Measurements from ENCODE around the gene TAPBP. TPM values are rescaled to one million over a fixed set of nuclear protein-coding genes. Genes with fewer than 3 reads are reported as not detected.
A peak's percentile ranks its signal among the peaks of the same experiment; 100 is the strongest.

Gene TAPBP
- total RNA-seq, 1 donor from 2014 or later = 265 TPM

DNA sequence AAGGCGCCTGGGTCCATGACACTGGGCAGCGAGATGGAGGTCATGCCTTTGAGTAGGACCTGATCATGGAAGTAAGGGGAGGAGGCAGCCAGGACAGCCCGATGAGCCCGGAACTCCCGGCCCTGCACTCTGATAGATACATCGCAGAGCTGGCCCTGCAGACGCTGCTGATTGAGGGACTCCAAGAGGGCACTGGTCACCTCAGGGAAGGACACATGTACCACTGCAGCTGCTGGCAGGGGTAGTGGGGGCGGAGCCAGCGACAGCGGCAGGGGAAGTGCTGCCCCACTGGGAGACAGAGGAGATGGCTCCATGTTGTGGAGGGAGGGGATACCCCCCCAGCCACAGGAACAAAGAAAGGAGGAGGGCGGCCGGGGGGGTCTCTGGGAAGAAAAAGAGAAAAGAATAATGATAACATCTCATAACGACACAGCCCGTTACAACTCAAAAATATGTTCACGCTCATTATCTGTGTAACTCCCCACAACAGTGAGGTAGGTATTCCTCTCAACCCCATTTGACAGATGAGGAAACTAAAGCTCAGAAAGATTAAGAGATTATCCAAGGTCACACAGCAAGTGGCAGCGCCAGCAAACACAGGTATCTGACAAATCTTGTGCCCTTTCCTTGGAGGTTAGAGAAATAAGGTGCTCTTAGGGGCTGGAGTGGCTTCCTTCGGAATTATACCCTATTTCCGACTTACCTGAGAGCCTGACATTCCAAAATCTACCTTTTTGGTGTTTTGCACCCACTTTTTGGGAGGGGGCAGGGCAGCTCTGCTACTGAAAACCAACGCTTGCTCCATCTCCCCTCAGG is 2.9 kb upstream of the TAPBP start:
- no peak for DNase-seq (ENCODE audit: low spot score)
- intact Hi-C loops (cut with micrococcal nuclease) = loop anchor here (1.0 kb wide), 1 partner anchor 28 kb away; the partner anchor contains the start of genes PFDN6 and WDR46
- Mint-ChIP-seq H3K36me3 (ENCODE audit: low read depth) (peaks cover 54% of the 10 kb centered on the region), H3K4me3 (peak overlapping the region; percentile 77), H3K9me3 (no peaks in the 10 kb centered on the region), H3K4me1 (ENCODE audit: low read depth) (peaks cover 74% of the 10 kb centered on the region), H3K27ac (peak overlapping the region; percentile 71), H3K27me3 (ENCODE audit: insufficient read depth) (no peaks in the 10 kb centered on the region)

DNA sequence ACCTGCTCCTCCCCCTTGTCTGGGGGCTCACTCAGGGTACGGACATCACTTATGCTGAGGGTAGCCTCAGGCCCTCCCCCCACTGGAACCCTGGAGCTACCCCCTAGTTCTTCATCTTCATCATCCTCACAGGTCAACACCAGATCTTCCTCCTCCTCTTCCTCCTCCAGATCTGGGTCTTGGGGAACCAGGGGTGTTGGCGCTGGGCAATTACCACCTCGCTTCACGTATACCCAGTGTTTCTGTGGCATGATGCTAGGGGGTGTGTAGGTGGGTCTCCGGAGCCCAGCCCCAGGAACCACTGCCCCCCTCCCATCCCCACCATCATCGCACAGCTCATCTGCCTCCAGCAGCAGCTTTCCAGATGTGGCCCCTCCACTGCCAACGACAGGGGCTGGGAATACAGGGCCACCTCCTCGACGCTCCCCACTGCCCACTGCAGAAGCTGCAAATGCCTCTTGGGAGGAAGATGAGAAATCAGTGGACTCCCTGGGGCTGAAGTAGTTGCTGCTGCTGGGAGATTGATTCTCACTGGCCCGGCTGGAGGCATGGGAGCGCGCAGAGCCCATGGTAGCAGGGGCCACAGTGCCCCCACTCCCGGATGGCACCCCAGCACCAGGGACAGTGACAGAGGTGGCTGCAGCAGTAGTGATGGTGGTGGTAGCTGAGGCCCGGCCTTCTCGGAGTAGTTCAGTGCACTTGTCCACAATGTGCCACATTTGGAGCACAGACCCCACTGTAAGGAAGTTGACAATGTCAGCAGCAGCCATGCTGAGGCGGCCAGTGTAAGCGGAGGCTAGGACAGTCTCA is 2.1 kb upstream of the TAPBP start:
- DNase-seq (ENCODE audit: low spot score) = no peak
- intact Hi-C loops (cut with micrococcal nuclease) = loop anchor here (2.0 kb wide), 1 partner anchor 255 kb away; no protein-coding TSS in a partner anchor
- Mint-ChIP-seq H3K4me1 (ENCODE audit: low read depth) (peaks cover 70% of the 10 kb centered on the region), H3K27ac (peak overlapping the region; percentile 99), H3K27me3 (ENCODE audit: insufficient read depth) (no peaks in the 10 kb centered on the region), H3K36me3 (ENCODE audit: low read depth) (peaks cover 54% of the 10 kb centered on the region), H3K9me3 (no peaks in the 10 kb centered on the region), H3K4me3 (peak overlapping the region; percentile 77)

DNA sequence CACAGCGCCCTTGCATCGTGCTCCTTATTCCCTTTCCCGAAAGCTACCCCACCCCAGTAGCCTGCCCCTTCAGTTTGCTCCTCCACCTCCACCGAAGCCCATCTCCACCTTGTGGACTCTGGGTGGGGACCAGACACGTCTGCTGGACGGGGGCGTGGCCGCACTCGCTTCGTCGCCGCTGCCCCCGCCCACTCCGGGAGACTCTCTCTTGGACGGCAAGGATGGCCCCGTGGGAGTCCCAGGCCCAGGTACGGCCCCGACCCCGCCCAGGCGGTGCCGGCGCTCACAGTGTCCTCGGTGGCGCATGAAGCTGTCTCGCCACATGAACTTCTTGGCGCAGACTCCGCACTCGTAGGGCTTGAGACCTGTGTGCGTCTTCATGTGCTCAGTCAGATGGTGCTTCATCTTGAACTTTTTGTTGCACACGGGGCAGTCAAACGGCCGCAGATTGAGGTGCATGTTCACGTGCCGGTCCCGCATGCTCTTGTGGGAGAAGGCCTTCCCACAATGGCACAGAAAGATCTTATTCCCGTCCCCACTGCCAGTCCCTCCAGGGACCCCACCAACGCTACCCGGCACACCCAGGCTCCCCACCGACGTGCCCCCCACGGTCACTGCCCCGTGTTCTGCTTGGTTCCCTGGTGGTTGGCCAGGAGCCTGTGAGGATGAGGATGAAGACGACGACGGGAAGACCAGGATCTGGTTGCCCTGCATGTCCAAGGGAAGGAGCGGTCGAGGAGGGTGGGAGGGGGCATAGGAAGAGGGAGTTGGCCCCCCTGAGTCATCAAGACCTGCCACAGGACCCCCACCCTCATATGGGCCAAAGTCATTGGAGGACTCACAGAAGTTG is 1.3 kb upstream of the TAPBP start:
- H3K27ac Mint-ChIP-seq = peak overlapping the region; percentile 99
- intact Hi-C loops (cut with micrococcal nuclease) = loop anchor here (1.0 to 5.0 kb wide), 9 partner anchors 8 to 473 kb away; partner anchors contain the start of genes B3GALT4, CUTA, ITPR3 and KIFC1
- no peak for DNase-seq (ENCODE audit: low spot score)
- H3K27me3 Mint-ChIP-seq (ENCODE audit: insufficient read depth) = no peaks in the 10 kb centered on the region
- H3K9me3 Mint-ChIP-seq = no peaks in the 10 kb centered on the region
- H3K4me1 Mint-ChIP-seq (ENCODE audit: low read depth) = peaks cover 67% of the 10 kb centered on the region
- peak overlapping the region; percentile 97 for H3K4me3 Mint-ChIP-seq
- H3K36me3 Mint-ChIP-seq (ENCODE audit: low read depth) = peaks cover 52% of the 10 kb centered on the region

DNA sequence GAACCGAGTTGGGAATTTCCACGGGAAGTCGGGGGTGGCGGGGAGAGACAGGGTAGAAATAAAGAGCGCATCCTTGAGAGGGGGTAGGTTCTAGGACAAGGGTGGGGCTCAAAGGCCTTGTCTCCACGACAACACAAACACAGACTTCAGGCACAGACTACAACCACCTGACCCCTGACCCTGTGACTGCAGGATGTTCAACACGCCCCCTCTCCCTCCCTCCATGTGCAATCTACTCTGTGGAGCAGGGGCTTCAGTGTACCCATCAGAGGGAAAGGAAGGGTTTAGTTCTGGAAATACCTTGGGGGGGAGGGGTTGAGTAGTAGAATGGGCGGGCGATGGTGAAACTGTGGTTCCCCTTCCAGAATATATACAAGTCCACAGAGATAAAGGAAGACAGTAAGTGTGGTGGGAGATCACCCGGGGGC is 651 bp upstream of the TAPBP start:
- H3K27me3 Mint-ChIP-seq (ENCODE audit: insufficient read depth) = no peaks in the 10 kb centered on the region
- peaks cover 46% of the 10 kb centered on the region for H3K36me3 Mint-ChIP-seq (ENCODE audit: low read depth)
- intact Hi-C loops (cut with micrococcal nuclease) = loop anchor here (1.0 to 5.0 kb wide), 9 partner anchors 9 to 472 kb away; partner anchors contain the start of genes B3GALT4, CUTA, ITPR3 and KIFC1
- no peaks in the 10 kb centered on the region for H3K9me3 Mint-ChIP-seq
- peak overlapping the region; percentile 99 for H3K27ac Mint-ChIP-seq
- peak; percentile 67 for DNase-seq (ENCODE audit: low spot score)
- H3K4me1 Mint-ChIP-seq (ENCODE audit: low read depth) = peaks cover 61% of the 10 kb centered on the region
- peak overlapping the region; percentile 97 for H3K4me3 Mint-ChIP-seq

DNA sequence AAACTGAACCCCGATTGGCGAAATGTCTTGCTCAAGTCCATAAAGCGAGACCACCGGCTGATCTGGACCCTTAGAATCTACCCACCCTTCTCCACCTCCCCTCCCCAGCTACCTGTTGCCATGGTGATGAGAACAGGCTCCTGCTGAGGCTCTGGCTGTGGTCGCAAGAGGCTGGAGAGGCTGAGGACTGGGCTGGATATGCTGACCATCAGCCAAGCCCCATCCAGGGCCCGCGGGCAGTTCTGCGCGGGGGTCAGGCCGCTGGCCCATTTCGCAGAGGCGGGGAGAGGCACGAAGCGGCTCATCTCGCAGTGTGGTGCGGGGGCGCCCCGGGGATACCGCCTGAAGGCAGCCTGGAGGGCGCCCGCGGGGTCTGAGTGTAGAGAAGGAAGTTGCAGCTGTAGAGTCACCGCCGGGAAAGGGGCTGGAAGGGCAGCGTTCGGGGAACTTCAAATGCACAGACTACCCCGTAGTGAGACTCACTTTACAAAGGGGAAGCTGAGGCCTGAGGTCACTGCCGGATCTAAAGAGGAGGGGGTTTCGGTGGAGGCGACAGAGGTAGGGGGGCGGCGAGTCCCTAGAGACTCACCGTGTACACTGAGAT is 671 bp downstream of the TAPBP start:
- H3K4me1 Mint-ChIP-seq (ENCODE audit: low read depth) = peaks cover 58% of the 10 kb centered on the region
- peak overlapping the region; percentile 97 for H3K4me3 Mint-ChIP-seq
- no peaks in the 10 kb centered on the region for H3K27me3 Mint-ChIP-seq (ENCODE audit: insufficient read depth)
- DNase-seq (ENCODE audit: low spot score) = no peak
- intact Hi-C loops (cut with micrococcal nuclease) = loop anchor here (2.0 to 5.0 kb wide), 3 partner anchors 64 to 471 kb away; partner anchors contain the start of genes ITPR3 and PSMB8
- no peaks in the 10 kb centered on the region for H3K9me3 Mint-ChIP-seq
- H3K27ac Mint-ChIP-seq = peak overlapping the region; percentile 99
- peaks cover 44% of the 10 kb centered on the region for H3K36me3 Mint-ChIP-seq (ENCODE audit: low read depth)

DNA sequence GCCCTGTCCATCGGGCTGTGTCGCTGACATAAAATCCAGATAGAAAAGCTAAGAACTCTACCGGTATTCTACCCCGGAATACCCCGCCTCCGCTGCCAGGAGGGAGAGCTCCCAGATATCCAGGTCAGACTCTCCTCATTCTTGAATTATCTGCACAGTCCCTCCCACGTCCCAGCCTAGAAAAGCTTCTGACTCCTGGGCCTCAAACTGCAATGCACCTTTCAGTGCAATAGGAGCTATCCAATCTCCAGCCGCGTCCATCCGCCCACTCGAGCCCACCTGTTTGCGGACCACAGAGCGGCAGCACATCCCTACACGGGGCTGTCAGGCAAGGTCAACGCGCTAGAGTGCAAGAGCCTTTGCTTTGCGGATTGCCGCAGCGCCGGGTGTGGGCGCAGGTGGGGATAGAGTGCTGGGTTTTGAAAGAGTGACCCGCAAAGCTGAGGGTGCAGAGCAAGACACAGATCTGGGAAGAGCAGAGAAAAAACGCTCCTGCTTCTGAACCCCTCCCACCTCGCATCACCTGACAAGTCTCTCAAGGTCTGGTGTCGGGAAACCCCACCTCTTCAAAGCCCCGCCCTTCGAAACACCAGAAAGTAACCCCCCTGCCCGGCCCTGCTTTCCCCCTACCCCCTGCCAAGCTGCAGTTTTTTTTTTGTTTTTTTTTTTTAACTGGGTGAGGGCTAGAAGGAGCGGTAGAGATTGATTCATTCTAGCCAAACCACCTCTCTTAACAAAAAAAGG is 1.3 kb downstream of the TAPBP start:
- H3K9me3 Mint-ChIP-seq = no peaks in the 10 kb centered on the region
- peak overlapping the region; percentile 99 for H3K27ac Mint-ChIP-seq
- intact Hi-C loops (cut with micrococcal nuclease) = loop anchor here (1.0 to 5.0 kb wide), 4 partner anchors 13 to 470 kb away; partner anchors contain the start of genes ITPR3 and PSMB8
- H3K4me3 Mint-ChIP-seq = peak overlapping the region; percentile 97
- peaks cover 60% of the 10 kb centered on the region for H3K4me1 Mint-ChIP-seq (ENCODE audit: low read depth)
- peaks cover 42% of the 10 kb centered on the region for H3K36me3 Mint-ChIP-seq (ENCODE audit: low read depth)
- no peaks in the 10 kb centered on the region for H3K27me3 Mint-ChIP-seq (ENCODE audit: insufficient read depth)
- peak; percentile 76 for DNase-seq (ENCODE audit: low spot score)

DNA sequence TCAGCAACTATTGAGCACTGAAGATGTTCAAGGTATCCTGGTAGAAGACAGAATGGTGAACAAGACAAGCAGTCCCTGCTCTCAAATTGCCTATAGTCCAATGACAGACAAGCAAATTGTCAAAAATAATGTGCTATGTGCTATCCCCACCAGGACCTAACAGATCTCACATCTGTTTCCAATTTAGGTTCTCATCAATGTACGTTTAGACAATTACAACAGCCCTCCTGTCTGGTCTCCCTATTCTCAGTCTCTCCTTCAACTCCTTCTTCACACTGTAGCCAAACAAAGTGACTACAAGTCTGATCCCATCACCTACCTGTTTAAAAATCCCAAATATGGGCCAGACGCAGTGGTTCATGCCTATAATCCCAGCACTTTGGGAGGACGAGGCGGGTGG is 7.5 kb downstream of the TAPBP start:
- Mint-ChIP-seq H3K27me3 (ENCODE audit: insufficient read depth) (no peaks in the 10 kb centered on the region), H3K4me1 (ENCODE audit: low read depth) (peaks cover 40% of the 10 kb centered on the region), H3K9me3 (no peaks in the 10 kb centered on the region), H3K36me3 (ENCODE audit: low read depth) (peaks cover 39% of the 10 kb centered on the region), H3K4me3 (no peak overlapping the region), H3K27ac (no peak overlapping the region)
- intact Hi-C loops (cut with micrococcal nuclease) = no loop called here
- no peak for DNase-seq (ENCODE audit: low spot score)

DNA sequence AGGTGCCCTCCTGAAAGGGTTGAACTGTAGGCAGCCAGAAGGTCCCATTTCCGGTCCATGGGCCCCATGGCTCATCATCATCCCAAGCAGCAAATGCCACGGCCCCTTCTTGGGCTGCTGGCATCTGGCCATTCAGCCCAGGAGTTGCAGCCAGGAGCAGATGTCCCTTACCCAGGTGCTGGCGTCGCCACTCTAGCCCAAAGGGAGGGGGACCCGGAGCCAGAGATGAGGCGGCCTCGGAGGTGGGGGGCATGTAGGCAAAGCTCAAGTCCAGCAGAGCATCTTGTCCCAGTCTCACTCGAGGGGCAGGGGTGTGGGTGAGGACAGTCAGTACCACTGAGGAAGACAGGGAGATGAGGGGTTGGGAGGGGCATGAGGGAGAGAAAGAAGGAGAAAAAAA is 8.8 kb downstream of the TAPBP start:
- Mint-ChIP-seq H3K9me3 (no peaks in the 10 kb centered on the region), H3K27ac (peak overlapping the region; percentile 34)

DNA sequence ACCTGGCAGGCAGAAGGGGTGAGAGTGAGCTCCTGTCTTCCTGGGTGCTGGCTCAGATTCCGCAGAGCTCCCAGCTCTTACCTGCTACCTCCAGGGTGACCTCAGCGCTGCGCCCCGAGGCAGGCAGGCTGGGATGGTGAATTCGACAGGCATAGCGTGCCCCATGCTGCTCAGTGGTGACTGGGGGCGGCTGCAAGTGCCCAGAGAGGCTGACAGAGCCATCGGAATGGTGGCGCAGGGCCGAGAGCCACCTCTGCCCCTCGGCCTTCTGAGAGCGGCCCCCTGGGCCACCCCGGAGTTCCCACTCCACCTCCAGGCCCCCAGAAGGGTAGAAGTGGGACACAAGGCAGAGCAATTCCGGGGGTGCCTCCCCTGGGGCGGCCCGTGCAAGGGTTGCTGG is 9.7 kb downstream of the TAPBP start:
- intact Hi-C loops (cut with micrococcal nuclease) = no loop called here
- Mint-ChIP-seq H3K4me1 (ENCODE audit: low read depth) (peaks cover 52% of the 10 kb centered on the region), H3K9me3 (no peaks in the 10 kb centered on the region), H3K27me3 (ENCODE audit: insufficient read depth) (no peaks in the 10 kb centered on the region), H3K4me3 (no peak overlapping the region), H3K36me3 (ENCODE audit: low read depth) (peaks cover 47% of the 10 kb centered on the region), H3K27ac (no peak overlapping the region)
- no peak for DNase-seq (ENCODE audit: low spot score)

More for the DNA sequence above, 8.8 kb downstream of the TAPBP start:
- DNase-seq (ENCODE audit: low spot score) = no peak
- Mint-ChIP-seq H3K36me3 (ENCODE audit: low read depth) (peaks cover 40% of the 10 kb centered on the region), H3K4me3 (no peak overlapping the region), H3K27me3 (ENCODE audit: insufficient read depth) (no peaks in the 10 kb centered on the region), H3K4me1 (ENCODE audit: low read depth) (peaks cover 44% of the 10 kb centered on the region)
- intact Hi-C loops (cut with micrococcal nuclease) = no loop called here

DNA sequence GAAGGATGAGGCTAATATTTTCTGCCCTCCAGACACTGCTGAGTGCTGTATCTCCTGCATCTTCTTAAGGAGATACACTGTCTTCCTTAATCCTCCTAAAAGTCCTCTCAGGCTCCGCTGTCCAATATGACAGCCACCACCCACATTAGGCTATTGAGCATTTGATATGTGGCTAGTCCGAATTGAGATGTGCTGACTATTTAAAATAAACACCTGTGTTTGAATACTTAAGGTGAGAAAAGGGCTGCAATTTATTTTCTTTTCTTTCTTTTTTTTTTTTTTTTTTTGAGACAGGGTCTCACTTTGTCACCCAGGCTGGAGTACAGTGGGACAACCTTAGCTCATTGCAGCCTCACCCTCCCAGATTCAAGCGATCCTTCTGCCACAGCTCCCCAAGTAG is 12.0 kb downstream of the TAPBP start:
- H3K9me3 Mint-ChIP-seq = no peaks in the 10 kb centered on the region
- intact Hi-C loops (cut with micrococcal nuclease) = no loop called here
- H3K36me3 Mint-ChIP-seq (ENCODE audit: low read depth) = peaks cover 38% of the 10 kb centered on the region
- no peak for DNase-seq (ENCODE audit: low spot score)
- no peak overlapping the region for H3K4me3 Mint-ChIP-seq
- H3K4me1 Mint-ChIP-seq (ENCODE audit: low read depth) = peaks cover 53% of the 10 kb centered on the region
- H3K27me3 Mint-ChIP-seq (ENCODE audit: insufficient read depth) = no peaks in the 10 kb centered on the region
- H3K27ac Mint-ChIP-seq = no peak overlapping the region

DNA sequence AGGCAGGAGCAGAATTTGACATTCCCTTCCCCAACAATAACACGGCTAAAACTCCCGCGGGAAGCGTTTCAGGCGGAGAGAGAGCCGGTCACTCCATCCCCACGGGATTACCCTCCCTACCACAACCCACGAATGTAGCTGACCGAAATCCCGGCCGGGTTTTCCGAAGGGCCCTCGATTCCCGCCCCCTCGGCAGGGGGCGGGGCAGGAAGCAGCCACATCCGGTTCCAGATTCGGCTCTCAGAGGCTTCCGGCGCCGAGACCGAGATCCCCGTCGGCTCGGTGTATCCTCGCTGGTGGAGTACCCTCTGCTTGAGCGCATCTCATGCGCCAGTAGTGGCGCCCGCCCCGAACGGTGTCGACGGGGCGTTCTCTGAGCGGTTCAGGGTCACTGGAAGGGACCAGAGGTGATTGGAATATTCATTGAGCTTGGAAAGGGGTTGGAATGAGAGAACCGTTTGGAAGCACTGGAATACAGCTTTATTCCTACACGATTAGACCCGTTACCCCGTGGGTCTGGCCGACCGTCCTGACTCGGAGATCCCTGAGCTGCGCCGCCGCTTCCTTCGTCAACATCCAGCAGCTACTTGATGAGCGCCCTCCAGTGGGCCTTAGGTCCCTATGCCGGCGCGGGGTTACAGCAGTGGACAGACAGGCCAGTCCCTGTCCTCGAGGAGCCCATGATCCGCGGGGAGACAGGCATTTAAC is 14.5 kb downstream of the TAPBP start:
- H3K27me3 Mint-ChIP-seq (ENCODE audit: insufficient read depth) = no peaks in the 10 kb centered on the region
- peak; percentile 92 for DNase-seq (ENCODE audit: low spot score)
- peaks cover 38% of the 10 kb centered on the region for H3K4me1 Mint-ChIP-seq (ENCODE audit: low read depth)
- intact Hi-C loops (cut with micrococcal nuclease) = loop anchor here (1.0 kb wide), 8 partner anchors 10 to 99 kb away; partner anchors contain the start of genes B3GALT4, KIFC1, PFDN6 and RXRB
- H3K4me3 Mint-ChIP-seq = peak overlapping the region; percentile 95
- H3K36me3 Mint-ChIP-seq (ENCODE audit: low read depth) = peaks cover 25% of the 10 kb centered on the region
- peak overlapping the region; percentile 99 for H3K27ac Mint-ChIP-seq
- H3K9me3 Mint-ChIP-seq = no peaks in the 10 kb centered on the region

All from activated T-helper 1 cell treated with anti-CD3 and anti-CD28 coated beads, Interleukin-12 subunit alpha, Interleukin-12 subunit beta, Interleukin-2, Interleukin-4 antibody, amounts not matched to agents 30 ng/mL and 10 ng/mL and 1 ng/mL, durations not matched to agents 14 hours and 24 hours and 36 hours (primary cell).